GM23338 (cell line): ENCODE results near the gene CD4.

Experiments used
- CREB1 ChIP-seq: fragments of 250-450 bp; sonication (Bioruptor Pico); IDR thresholded peaks from 2 replicates; pipeline ENCODE4 v1.5.0; 2020; ENCODE audit warnings: low read depth, mild to moderate bottlenecking, moderate library complexity
- EZH2 ChIP-seq: fragments of 200-600 bp; sonication (generic); IDR thresholded peaks from one replicate; pipeline ENCODE4 v1.8.0; 2017; ENCODE audit warnings: antibody characterized with exemption, mild to moderate bottlenecking, low read depth; ENCODE audit not compliant: unreplicated experiment
- EZH2phosphoT487 ChIP-seq: fragments of 200-600 bp; sonication (generic); IDR thresholded peaks from one replicate; pipeline ENCODE4 v1.8.1; 2018; ENCODE audit warnings: antibody characterized with exemption; ENCODE audit not compliant: unreplicated experiment
- JUNB ChIP-seq: IDR thresholded peaks from one replicate; pipeline ENCODE4 v1.6.1; 2016; ENCODE audit warnings: antibody characterized with exemption; ENCODE audit not compliant: unreplicated experiment
- NANOG ChIP-seq: IDR thresholded peaks from 2 replicates; pipeline ENCODE4 v1.6.1; 2016; ENCODE audit warnings: antibody characterized with exemption, borderline replicate concordance
- POLR2AphosphoS5 ChIP-seq: IDR thresholded peaks from 2 replicates; pipeline ENCODE4 v1.6.1; 2016; ENCODE audit warnings: antibody characterized with exemption, low read depth
- STAT1 ChIP-seq: IDR thresholded peaks from one replicate; pipeline ENCODE4 v1.6.1; 2016; ENCODE audit warnings: antibody characterized with exemption; ENCODE audit not compliant: unreplicated experiment
- ZNF114 ChIP-seq: fragments of 250-450 bp; sonication (Bioruptor Pico); IDR thresholded peaks from 2 replicates; pipeline ENCODE4 v1.5.0; 2020; ENCODE audit warnings: mild to moderate bottlenecking, moderate library complexity
- ZNF331 ChIP-seq: fragments of 250-450 bp; sonication (Bioruptor Pico); IDR thresholded peaks from 2 replicates; pipeline ENCODE4 v1.5.0; 2020; ENCODE audit warnings: low read depth, mild to moderate bottlenecking, moderate library complexity
- ZNF462 ChIP-seq: fragments of 250-450 bp; sonication (Bioruptor Pico); IDR thresholded peaks from 2 replicates; pipeline ENCODE4 v1.5.0; 2020; ENCODE audit warnings: mild to moderate bottlenecking, moderate library complexity
- TF ChIP-seq, protein P1 (sequence below), 2 experiments: fragments of 200-600 bp in 1 of 2; sonication (generic) in 1 of 2; conservative IDR thresholded peaks; 2 replicates each; pipeline versions ENCODE4 v1.5.1 to v1.6.1; 2016 to 2017; ENCODE audit warnings: antibody characterized with exemption in 2 of 2, low read depth in 2 of 2, mild to moderate bottlenecking in 2 of 2, moderate library complexity in 1 of 2
- TF ChIP-seq, protein P2 (sequence below): IDR thresholded peaks from one replicate; pipeline ENCODE4 v1.6.1; 2018; ENCODE audit warnings: antibody characterized with exemption; ENCODE audit not compliant: unreplicated experiment
- TF ChIP-seq, protein P3 (sequence below): IDR thresholded peaks from 2 replicates; pipeline ENCODE4 v1.6.1; 2016; ENCODE audit warnings: antibody characterized with exemption

GRCh38 chr12:6786416-6787094, 2.8 kb upstream of the CD4 start:
- TF ChIP-seq, protein P1, sequence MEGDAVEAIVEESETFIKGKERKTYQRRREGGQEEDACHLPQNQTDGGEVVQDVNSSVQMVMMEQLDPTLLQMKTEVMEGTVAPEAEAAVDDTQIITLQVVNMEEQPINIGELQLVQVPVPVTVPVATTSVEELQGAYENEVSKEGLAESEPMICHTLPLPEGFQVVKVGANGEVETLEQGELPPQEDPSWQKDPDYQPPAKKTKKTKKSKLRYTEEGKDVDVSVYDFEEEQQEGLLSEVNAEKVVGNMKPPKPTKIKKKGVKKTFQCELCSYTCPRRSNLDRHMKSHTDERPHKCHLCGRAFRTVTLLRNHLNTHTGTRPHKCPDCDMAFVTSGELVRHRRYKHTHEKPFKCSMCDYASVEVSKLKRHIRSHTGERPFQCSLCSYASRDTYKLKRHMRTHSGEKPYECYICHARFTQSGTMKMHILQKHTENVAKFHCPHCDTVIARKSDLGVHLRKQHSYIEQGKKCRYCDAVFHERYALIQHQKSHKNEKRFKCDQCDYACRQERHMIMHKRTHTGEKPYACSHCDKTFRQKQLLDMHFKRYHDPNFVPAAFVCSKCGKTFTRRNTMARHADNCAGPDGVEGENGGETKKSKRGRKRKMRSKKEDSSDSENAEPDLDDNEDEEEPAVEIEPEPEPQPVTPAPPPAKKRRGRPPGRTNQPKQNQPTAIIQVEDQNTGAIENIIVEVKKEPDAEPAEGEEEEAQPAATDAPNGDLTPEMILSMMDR (conservative IDR thresholded peaks at IDR 0.05; ENCODE audit: low read depth in 2 of 2), result no peak
- no peak for TF ChIP-seq POLR2AphosphoS5
- TF ChIP-seq CREB1 (CRISPR knock-in tag), result no peak
- TF ChIP-seq, protein P2, sequence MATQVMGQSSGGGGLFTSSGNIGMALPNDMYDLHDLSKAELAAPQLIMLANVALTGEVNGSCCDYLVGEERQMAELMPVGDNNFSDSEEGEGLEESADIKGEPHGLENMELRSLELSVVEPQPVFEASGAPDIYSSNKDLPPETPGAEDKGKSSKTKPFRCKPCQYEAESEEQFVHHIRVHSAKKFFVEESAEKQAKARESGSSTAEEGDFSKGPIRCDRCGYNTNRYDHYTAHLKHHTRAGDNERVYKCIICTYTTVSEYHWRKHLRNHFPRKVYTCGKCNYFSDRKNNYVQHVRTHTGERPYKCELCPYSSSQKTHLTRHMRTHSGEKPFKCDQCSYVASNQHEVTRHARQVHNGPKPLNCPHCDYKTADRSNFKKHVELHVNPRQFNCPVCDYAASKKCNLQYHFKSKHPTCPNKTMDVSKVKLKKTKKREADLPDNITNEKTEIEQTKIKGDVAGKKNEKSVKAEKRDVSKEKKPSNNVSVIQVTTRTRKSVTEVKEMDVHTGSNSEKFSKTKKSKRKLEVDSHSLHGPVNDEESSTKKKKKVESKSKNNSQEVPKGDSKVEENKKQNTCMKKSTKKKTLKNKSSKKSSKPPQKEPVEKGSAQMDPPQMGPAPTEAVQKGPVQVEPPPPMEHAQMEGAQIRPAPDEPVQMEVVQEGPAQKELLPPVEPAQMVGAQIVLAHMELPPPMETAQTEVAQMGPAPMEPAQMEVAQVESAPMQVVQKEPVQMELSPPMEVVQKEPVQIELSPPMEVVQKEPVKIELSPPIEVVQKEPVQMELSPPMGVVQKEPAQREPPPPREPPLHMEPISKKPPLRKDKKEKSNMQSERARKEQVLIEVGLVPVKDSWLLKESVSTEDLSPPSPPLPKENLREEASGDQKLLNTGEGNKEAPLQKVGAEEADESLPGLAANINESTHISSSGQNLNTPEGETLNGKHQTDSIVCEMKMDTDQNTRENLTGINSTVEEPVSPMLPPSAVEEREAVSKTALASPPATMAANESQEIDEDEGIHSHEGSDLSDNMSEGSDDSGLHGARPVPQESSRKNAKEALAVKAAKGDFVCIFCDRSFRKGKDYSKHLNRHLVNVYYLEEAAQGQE, result no peak
- TF ChIP-seq EZH2phosphoT487, result no peak
- no peak for TF ChIP-seq EZH2
- no peak for TF ChIP-seq ZNF114 (CRISPR knock-in tag)
- no peak for TF ChIP-seq NANOG
- TF ChIP-seq JUNB, result no peak
- no peak for TF ChIP-seq ZNF331 (CRISPR knock-in tag)
- TF ChIP-seq ZNF462 (CRISPR knock-in tag), result no peak
- TF ChIP-seq STAT1, result no peak
- TF ChIP-seq, protein P3, sequence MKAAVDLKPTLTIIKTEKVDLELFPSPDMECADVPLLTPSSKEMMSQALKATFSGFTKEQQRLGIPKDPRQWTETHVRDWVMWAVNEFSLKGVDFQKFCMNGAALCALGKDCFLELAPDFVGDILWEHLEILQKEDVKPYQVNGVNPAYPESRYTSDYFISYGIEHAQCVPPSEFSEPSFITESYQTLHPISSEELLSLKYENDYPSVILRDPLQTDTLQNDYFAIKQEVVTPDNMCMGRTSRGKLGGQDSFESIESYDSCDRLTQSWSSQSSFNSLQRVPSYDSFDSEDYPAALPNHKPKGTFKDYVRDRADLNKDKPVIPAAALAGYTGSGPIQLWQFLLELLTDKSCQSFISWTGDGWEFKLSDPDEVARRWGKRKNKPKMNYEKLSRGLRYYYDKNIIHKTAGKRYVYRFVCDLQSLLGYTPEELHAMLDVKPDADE, result no peak
